ENCODE data around the gene COG6. TPM values are rescaled to one million over a fixed set of nuclear protein-coding genes. Genes with fewer than 3 reads are reported as not detected.

COG6 gene
- total and polyA plus RNA-seq, 2 of the 4 experiments (the other 2 are of a cell fraction): 22.8 to 37.5 TPM

GRCh38 chr13:39789451-39789850 is 134.0 kb downstream of the COG6 start:
- H4K20me1 ChIP-seq (ENCODE audit: insufficient read depth, low read length): no peaks in the 10 kb centered on the region
- ChIA-PET POLR2A (ENCODE audit: unreplicated experiment) (no interaction called here), CTCF (no interaction called here)
- no peak overlapping the region for H2AFZ ChIP-seq (replicated peaks; ENCODE audit: low read length, poor library complexity)
- H3K4ac ChIP-seq (ENCODE audit: low read depth, low read length): no peak overlapping the region
- no peak overlapping the region for H2BK15ac ChIP-seq (ENCODE audit: low read depth, low read length)
- H4K8ac ChIP-seq (ENCODE audit: low read depth in 2 of 2, low read length in 2 of 2): no peak overlapping the region
- H3K9ac ChIP-seq (ENCODE audit: low read depth, low read length): no peak overlapping the region
- DNase-seq (no peak), ATAC-seq (ENCODE audit: low read depth) (no peak)
- H3K4me3 ChIP-seq (ENCODE audit: insufficient read depth, low read depth, low read length): no peak overlapping the region
- H2BK120ac ChIP-seq (ENCODE audit: low read depth, low read length): no peak overlapping the region
- BruUV-seq (replicated peaks): no TSS peak
- no peaks in the 10 kb centered on the region for H3K79me1 ChIP-seq (ENCODE audit: low read depth in 1 of 2, low read length in 2 of 2)
- H3K56ac ChIP-seq (ENCODE audit: extremely low read depth, insufficient read depth, low read length): no peak overlapping the region
- H4K5ac ChIP-seq (ENCODE audit: low read depth, low read length): no peak overlapping the region
- no peaks in the 10 kb centered on the region for H3K36me3 ChIP-seq (ENCODE audit: control insufficient read depth, insufficient read depth, low read length)
- H2AK5ac ChIP-seq (ENCODE audit: low read depth, low read length): no peak overlapping the region
- H3K23ac ChIP-seq (ENCODE audit: low read depth, low read length): no peak overlapping the region
- H3K9me3 ChIP-seq (ENCODE audit: control insufficient read depth, insufficient read depth, low read length): peaks cover 5% of the 10 kb centered on the region
- no peak overlapping the region for H3K27ac ChIP-seq (ENCODE audit: insufficient read depth, low read length)
- H3K4me2 ChIP-seq (ENCODE audit: low read depth, low read length): no peak overlapping the region
- no peak overlapping the region for H3K14ac ChIP-seq (replicated peaks; ENCODE audit: low read depth, low read length)
- in situ Hi-C loops (cut with MboI; ENCODE audit: low sequenced_read_pairs): no loop called here
- no peak overlapping the region for H3K18ac ChIP-seq (ENCODE audit: low read depth, low read length)
- H3K4me1 ChIP-seq (ENCODE audit: control insufficient read depth, insufficient read depth, low read length): peaks cover 3% of the 10 kb centered on the region; the same call in 1 of the 2 replicates
- no peaks in the 10 kb centered on the region for H3K27me3 ChIP-seq (ENCODE audit: control insufficient read depth, insufficient read depth, low read length)
- 78% methylated on average over 1 of the region's 5 CpGs; no CpG with 5 or more reads in 1 of the 2 experiments for WGBS, 2 experiments (ENCODE audit: extremely low coverage in 2 of 2, insufficient read length in 1 of 2)
- H2BK5ac ChIP-seq (ENCODE audit: low read depth, low read length, poor library complexity, severe bottlenecking): no peak overlapping the region
- H2BK20ac ChIP-seq (ENCODE audit: low read depth, low read length): no peak overlapping the region
- no peak overlapping the region for H4K91ac ChIP-seq (ENCODE audit: insufficient read depth, low read depth, low read length)
- TF ChIP-seq MXI1 (IDR thresholded peaks at IDR 0.05; ENCODE audit: borderline replicate concordance, low read depth, low read length) (no peak), RFX5 (IDR thresholded peaks at IDR 0.05; ENCODE audit: low read depth, low read length) (no peak), POLR2A (IDR thresholded peaks at IDR 0.05; ENCODE audit: low read depth, low read length) (no peak), ELK1 (IDR thresholded peaks at IDR 0.05; ENCODE audit: borderline replicate concordance, low read depth, low read length) (no peak), MAZ (IDR thresholded peaks at IDR 0.05; ENCODE audit: borderline replicate concordance, low read depth, low read length) (no peak)
- dilution Hi-C loops (cut with HindIII; ENCODE audit: low sequenced_read_pairs, unreplicated experiment): no loop called here
- intact Hi-C loops (cut with micrococcal nuclease): no loop called here
- 0 out of 2 replicates have a peak, but pooled peaks cover 2% of the 10 kb centered on the region for H3K9me1 ChIP-seq (ENCODE audit: insufficient read depth, low read length)
- no peak overlapping the region for H2AK9ac ChIP-seq (replicated peaks; ENCODE audit: low read depth, low read length, poor library complexity)

Small RNA genes lying within 50 kb of the gene (microRNA-seq; reads per million reads assigned to microRNA genes)
- gene MIR4305 (ENCODE audit: insufficient read depth in 1 of 2, insufficient read length in 1 of 2, unreplicated experiment in 1 of 2) (0 reads per million in 2 experiments), gene RNY4P14 (ENCODE audit: insufficient read depth, insufficient read length) (not detected)

Small RNA genes lying within 50 kb of the gene (small RNA-seq; reads per million reads assigned to genes)
- gene MIR4305: 0 reads per million in 5 experiments
- gene RNY4P14: 0 to 13.3 (median 0) reads per million in 5 experiments

Other genes starting within 250 kb of the COG6 start
- gene LHFPL6, start 52.5 kb upstream of the COG6 start, total RNA-seq (2012; rRNA removed): 24.7 and 25.3 TPM in 2 replicates
- gene LHFPL6, start 52.5 kb upstream of the COG6 start, polyA plus RNA-seq (2012; rRNA removed): 35.1 and 36.1 TPM in 2 replicates

All from IMR-90 (cell line).